NCI-H2171 (cell line): ENCODE results near the gene PCNX2.
"Not testable (repeated sequence)": the region's sequence is repeated elsewhere in the genome, so short reads cannot be mapped to it uniquely, and the experiment has no call there.

ENCODE experiments used
- DNase-seq: peaks from one replicate; lab custom pipeline; 2025; lab: John Stamatoyannopoulos, UW

Gene PCNX2

GRCh38 chr1:233151861-233152260, 143.7 kb downstream of the PCNX2 start:
- no peak for DNase-seq

GRCh38 chr1:233144434-233144833, 151.1 kb downstream of the PCNX2 start:
- no peak for DNase-seq

GRCh38 chr1:233143241-233143640, 152.3 kb downstream of the PCNX2 start:
- DNase-seq = no peak

GRCh38 chr1:233140974-233141373, 154.6 kb downstream of the PCNX2 start:
- no peak for DNase-seq

GRCh38 chr1:233140499-233140898, 155.0 kb downstream of the PCNX2 start:
- DNase-seq = no peak

- no peak for DNase-seq
Observed at GRCh38 chr1:233138788-233139585, 156.5 kb downstream of the PCNX2 start.

- DNase-seq = no peak
Observed at GRCh38 chr1:233135833-233136232, 159.7 kb downstream of the PCNX2 start.

- no peak for DNase-seq
Observed at GRCh38 chr1:233132445-233132844, 163.1 kb downstream of the PCNX2 start.

GRCh38 chr1:233129031-233129430, 166.5 kb downstream of the PCNX2 start:
- DNase-seq = not testable (repeated sequence)

GRCh38 chr1:233127157-233127556, 168.4 kb downstream of the PCNX2 start:
- DNase-seq = no peak

- DNase-seq = no peak
Observed at GRCh38 chr1:233122779-233123178, 172.7 kb downstream of the PCNX2 start.

GRCh38 chr1:233121947-233122559, 173.5 kb downstream of the PCNX2 start:
- DNase-seq = no peak

- DNase-seq = no peak
Observed at GRCh38 chr1:233114860-233115259, 180.7 kb downstream of the PCNX2 start.

GRCh38 chr1:233114159-233114558, 181.4 kb downstream of the PCNX2 start:
- DNase-seq = no peak

GRCh38 chr1:233113009-233113879, 182.3 kb downstream of the PCNX2 start:
- no peak for DNase-seq

GRCh38 chr1:233112186-233113008, 183.1 kb downstream of the PCNX2 start:
- no peak for DNase-seq

GRCh38 chr1:233111731-233112130, 183.8 kb downstream of the PCNX2 start:
- DNase-seq = no peak

- no peak for DNase-seq
Observed at GRCh38 chr1:233109096-233109495, 186.4 kb downstream of the PCNX2 start.

- DNase-seq = not testable (repeated sequence)
Observed at GRCh38 chr1:233107716-233108130, 187.8 kb downstream of the PCNX2 start.

GRCh38 chr1:233107130-233107660, 188.3 kb downstream of the PCNX2 start:
- DNase-seq = no peak

- DNase-seq = no peak
Observed at GRCh38 chr1:233105225-233105624, 190.3 kb downstream of the PCNX2 start.
